ENCODE data around the gene CEACAM7. TPM values are rescaled to one million over a fixed set of nuclear protein-coding genes. Genes with fewer than 3 reads are reported as not detected.

Gene CEACAM7
- total RNA-seq, 1 donor from 2014 or later, result 10.8 TPM

DNA sequence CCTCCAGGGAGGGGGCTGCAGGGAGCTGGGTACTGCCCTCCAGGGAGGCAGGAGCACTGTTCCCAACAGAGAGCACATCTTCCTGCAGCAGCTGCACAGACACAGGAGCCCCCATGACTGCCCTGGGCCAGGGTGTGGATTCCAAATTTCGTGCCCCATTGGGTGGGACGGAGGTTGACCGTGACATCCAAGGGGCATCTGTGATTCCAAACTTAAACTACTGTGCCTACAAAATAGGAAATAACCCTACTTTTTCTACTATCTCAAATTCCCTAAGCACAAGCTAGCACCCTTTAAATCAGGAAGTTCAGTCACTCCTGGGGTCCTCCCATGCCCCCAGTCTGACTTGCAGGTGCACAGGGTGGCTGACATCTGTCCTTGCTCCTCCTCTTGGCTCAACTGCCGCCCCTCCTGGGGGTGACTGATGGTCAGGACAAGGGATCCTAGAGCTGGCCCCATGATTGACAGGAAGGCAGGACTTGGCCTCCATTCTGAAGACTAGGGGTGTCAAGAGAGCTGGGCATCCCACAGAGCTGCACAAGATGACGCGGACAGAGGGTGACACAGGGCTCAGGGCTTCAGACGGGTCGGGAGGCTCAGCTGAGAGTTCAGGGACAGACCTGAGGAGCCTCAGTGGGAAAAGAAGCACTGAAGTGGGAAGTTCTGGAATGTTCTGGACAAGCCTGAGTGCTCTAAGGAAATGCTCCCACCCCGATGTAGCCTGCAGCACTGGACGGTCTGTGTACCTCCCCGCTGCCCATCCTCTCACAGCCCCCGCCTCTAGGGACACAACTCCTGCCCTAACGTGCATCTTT, 12.5 kb upstream of the CEACAM7 start:
- DNase-seq, result no peak

DNA sequence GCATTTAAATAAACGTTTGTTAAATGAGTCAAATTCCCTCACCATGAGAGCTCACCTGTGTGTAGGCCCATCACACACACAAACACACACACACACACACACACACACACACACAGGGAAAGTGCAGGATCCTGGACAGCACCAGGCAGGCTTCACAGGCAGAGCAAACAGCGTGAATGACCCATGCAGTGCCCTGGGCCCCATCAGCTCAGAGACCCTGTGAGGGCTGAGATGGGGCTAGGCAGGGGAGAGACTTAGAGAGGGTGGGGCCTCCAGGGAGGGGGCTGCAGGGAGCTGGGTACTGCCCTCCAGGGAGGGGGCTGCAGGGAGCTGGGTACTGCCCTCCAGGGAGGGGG, 11.9 kb upstream of the CEACAM7 start:
- no peak for DNase-seq

DNA sequence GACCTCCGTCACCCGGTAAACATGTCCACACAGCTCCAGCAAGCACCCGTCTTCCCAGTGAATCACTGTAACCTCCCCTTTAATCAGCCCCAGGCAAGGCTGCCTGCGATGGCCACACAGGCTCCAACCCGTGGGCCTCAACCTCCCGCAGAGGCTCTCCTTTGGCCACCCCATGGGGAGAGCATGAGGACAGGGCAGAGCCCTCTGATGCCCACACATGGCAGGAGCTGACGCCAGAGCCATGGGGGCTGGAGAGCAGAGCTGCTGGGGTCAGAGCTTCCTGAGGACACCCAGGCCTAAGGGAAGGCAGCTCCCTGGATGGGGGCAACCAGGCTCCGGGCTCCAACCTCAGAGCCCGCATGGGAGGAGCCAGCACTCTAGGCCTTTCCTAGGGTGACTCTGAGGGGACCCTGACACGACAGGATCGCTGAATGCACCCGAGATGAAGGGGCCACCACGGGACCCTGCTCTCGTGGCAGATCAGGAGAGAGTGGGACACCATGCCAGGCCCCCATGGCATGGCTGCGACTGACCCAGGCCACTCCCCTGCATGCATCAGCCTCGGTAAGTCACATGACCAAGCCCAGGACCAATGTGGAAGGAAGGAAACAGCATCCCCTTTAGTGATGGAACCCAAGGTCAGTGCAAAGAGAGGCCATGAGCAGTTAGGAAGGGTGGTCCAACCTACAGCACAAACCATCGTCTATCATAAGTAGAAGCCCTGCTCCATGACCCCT, 11.3 kb upstream of the CEACAM7 start:
- DNase-seq, result no peak

DNA sequence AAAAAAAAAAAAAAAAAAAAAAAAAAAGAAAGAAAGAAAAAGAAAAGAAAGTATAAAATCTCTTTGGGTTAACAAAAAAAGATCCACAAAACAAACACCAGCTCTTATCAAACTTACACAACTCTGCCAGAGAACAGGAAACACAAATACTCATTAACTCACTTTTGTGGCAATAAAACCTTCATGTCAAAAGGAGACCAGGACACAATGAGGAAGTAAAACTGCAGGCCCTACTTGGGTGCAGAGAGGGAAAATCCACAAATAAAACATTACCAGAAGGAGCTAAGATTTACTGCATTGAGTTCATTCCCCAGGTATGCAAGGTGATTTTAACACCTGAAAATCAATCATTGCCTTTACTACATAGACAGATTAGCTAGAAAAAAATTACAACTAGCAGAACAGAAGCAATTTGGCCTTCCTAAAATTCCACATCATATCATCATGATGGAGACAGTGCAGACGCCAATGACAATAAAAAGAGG, 10.7 kb upstream of the CEACAM7 start:
- no peak for DNase-seq

DNA sequence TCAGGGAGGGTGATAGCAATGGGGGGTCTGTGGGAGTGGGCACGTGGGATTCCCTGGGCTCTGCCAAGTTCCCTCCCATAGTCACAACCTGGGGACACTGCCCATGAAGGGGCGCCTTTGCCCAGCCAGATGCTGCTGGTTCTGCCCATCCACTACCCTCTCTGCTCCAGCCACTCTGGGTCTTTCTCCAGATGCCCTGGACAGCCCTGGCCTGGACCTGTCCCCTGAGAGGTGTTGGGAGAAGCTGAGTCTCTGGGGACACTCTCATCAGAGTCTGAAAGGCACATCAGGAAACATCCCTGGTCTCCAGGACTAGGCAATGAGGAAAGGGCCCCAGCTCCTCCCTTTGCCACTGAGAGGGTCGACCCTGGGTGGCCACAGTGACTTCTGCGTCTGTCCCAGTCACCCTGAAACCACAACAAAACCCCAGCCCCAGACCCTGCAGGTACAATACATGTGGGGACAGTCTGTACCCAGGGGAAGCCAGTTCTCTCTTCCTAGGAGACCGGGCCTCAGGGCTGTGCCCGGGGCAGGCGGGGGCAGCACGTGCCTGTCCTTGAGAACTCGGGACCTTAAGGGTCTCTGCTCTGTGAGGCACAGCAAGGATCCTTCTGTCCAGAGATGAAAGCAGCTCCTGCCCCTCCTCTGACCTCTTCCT, 9.3 kb upstream of the CEACAM7 start:
- DNase-seq, result no peak

DNA sequence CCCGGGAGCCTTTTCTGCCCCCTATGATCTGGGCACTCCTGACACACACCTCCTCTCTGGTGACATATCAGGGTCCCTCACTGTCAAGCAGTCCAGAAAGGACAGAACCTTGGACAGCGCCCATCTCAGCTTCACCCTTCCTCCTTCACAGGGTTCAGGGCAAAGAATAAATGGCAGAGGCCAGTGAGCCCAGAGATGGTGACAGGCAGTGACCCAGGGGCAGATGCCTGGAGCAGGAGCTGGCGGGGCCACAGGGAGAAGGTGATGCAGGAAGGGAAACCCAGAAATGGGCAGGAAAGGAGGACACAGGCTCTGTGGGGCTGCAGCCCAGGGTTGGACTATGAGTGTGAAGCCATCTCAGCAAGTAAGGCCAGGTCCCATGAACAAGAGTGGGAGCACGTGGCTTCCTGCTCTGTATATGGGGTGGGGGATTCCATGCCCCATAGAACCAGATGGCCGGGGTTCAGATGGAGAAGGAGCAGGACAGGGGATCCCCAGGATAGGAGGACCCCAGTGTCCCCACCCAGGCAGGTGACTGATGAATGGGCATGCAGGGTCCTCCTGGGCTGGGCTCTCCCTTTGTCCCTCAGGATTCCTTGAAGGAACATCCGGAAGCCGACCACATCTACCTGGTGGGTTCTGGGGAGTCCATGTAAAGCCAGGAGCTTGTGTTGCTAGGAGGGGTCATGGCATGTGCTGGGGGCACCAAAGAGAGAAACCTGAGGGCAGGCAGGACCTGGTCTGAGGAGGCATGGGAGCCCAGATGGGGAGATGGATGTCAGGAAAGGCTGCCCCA, 8.5 kb upstream of the CEACAM7 start:
- DNase-seq, result peak; percentile 19

DNA sequence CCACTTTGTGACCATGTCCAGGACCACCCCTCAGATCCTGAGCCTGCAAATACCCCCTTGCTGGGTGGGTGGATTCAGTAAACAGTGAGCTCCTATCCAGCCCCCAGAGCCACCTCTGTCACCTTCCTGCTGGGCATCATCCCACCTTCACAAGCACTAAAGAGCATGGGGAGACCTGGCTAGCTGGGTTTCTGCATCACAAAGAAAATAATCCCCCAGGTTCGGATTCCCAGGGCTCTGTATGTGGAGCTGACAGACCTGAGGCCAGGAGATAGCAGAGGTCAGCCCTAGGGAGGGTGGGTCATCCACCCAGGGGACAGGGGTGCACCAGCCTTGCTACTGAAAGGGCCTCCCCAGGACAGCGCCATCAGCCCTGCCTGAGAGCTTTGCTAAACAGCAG, 7.7 kb upstream of the CEACAM7 start:
- DNase-seq, result no peak

DNA sequence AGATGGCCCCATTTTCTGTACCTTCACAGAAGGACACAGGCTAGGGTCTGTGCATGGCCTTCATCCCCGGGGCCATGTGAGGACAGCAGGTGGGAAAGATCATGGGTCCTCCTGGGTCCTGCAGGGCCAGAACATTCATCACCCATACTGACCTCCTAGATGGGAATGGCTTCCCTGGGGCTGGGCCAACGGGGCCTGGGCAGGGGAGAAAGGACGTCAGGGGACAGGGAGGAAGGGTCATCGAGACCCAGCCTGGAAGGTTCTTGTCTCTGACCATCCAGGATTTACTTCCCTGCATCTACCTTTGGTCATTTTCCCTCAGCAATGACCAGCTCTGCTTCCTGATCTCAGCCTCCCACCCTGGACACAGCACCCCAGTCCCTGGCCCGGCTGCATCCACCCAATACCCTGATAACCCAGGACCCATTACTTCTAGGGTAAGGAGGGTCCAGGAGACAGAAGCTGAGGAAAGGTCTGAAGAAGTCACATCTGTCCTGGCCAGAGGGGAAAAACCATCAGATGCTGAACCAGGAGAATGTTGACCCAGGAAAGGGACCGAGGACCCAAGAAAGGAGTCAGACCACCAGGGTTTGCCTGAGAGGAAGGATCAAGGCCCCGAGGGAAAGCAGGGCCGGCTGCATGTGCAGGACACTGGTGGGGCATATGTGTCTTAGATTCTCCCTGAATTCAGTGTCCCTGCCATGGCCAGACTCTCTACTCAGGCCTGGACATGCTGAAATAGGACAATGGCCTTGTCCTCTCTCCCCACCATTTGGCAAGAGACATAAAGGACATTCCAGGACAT, 7.0 kb upstream of the CEACAM7 start:
- no peak for DNase-seq

DNA sequence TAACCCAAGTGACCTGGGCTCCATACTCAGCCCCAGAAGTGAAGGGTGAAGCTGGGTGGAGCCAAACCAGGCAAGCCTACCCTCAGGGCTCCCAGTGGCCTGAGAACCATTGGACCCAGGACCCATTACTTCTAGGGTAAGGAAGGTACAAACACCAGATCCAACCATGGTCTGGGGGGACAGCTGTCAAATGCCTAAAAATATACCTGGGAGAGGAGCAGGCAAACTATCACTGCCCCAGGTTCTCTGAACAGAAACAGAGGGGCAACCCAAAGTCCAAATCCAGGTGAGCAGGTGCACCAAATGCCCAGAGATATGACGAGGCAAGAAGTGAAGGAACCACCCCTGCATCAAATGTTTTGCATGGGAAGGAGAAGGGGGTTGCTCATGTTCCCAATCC, 6.1 kb upstream of the CEACAM7 start:
- no peak for DNase-seq

DNA sequence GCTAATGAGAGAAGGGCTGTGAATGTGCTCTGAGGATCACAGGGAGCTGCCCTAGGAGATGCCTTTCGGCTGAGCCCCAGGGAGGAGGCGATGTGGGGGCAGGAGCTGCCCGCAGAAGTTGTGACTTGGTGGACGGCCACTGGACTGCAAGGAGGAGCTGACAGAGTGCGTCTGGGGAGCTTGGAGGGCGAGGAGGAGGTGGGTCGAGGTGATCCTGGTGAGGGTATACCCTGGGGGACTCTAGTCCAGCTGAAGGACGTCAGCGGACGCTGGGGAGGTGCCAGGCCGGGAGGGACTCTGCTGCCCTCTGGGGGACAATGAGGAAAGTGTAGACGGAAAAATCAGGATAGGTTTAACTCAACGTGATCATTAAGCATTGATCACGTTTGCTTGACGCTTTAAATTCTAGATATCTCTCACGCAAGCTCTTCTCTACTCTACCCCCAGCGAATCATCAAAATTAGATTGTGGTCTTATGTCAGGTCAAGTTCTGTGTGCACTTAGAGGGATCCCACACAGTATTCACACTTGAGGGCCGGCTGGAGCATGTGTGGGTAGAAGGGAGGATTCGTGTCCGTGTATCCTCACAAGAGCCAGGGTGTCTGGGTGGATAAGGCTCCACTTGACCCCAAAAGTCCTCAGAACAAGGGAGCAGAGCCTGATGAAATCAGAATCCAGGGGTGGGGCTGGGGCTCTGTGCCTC, 3.3 kb upstream of the CEACAM7 start:
- no peak for DNase-seq

DNA sequence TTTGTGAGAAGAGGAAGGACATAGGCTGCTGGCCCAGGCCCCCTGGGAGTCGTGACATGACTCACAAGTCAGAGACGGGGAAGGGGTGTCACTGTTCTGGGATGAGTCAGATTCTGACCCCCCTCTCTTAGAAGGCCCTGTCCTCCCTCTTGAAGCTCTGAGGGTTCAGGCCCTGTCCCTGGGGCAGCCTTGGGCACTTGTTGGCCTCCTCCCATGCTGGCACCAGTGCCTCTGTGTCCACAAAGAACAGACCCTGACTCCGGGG, 2.7 kb upstream of the CEACAM7 start:
- no peak for DNase-seq

DNA sequence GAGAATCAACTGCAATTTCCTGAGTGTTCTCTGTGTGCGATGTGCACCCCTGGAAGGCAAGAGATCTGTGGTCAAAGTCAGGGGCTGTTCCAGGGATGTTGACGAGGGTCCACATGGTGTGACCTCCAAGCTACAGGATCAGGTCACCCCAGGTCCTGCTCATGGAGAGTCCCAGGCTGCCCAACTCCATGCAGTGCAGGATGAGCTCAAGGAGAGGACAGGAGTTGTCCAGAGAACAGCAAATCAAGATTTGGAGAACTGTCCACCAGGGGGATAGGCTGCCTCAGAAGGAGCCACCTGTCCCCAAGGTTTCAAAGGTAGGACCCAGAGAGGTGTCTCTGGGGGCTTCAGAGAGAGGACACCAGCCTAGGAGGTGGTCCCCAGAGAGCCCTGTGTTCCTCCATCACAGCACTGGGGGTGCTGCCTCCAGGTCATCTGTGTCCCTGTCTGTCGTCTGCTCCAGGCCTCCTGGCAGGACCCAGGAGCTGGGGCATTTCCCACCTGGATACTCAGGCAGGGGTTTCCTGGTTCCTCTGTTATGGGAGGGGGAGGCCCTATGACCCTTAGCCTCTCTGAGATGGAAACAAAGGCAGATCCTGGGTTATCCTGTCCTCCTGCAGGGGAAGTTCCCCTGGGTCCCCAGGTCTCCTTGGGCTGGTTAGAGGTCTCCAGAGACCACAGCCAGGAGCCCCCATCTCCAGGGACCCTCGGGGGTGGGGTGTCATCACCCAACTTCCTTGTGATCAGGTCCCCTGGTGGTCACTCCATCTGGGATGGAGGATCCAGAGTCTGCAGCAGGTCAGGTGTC, 2.1 kb upstream of the CEACAM7 start:
- no peak for DNase-seq

DNA sequence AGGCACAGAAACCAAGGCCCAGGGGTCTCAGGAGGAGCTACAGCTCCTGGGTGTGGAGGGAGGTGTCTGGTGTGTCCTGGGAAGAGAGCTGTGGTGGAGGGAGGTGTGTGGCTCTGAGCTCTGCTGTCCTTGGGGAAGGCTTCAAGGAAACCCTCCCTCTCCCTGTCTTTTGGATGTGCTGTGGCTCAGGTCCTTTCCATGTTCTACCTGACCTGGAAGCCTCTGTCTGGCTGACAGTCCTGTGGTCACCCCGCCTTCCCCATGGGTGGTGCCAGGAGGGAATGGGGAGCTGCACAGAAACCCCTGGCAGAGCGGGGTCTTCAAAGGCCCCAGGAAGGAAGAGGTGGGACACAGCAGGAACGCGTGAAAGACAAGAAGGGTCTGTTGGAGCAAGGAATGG, 617 bp upstream of the CEACAM7 start:
- DNase-seq, result no peak

DNA sequence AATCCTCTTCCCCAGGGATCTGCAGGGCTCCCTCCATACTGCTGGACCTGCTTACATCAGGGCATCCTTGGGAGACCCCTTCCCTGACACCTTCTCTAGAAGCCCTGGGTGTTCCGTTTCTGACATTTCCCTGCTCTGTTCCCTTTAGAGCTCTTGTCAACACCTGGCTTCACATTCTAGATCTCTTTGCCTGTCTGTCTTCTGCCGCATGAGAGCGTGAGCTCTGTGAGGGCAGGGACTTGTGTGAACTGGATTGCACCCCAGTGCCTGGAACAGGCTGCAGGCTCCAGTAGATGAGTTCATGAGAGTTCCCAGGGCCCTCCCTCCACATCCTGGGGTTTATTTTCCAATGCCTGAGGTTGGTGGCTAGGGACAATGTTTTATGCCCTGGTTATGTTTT, 651 bp downstream of the CEACAM7 start:
- DNase-seq, result no peak

DNA sequence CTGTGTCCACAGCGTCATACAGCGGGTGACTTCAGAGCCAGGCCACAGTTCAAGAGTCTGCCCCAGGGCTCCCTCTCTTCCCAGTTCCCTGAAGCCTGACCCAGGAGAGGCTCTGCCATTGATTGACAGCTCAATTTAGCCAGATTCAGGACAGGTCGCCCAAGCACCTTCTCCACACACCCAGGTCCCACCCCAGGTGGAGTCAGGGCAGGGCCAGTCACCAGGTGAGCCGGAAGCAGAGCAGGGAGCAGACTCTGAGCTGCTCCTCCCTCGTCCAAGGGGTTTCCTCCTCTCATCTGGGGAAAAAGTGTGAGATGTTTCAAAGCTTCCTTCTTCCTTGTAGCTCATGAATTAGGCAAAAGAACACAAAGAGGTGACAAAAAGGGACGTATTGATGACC, 5.6 kb downstream of the CEACAM7 start:
- DNase-seq, result no peak

DNA sequence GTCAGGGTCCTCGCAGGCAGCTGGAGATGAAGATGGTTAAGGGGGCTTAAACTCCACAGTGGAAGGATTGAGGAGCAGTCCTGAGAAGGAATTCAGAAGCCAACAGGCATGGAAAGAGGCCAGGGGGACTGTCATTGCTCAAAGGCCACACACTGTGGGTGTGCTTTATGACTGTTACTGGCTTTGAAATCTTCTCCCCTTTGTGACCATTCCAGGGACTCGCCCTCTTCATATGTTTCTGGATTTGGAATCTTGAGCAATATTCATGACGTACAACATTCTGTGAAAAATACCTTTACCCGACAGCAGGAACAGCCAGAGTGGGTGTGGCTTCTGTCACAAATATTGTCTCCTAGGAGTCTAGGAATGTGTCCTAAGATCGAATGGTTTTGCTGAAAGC, 16.6 kb downstream of the CEACAM7 start:
- DNase-seq, result no peak

DNA sequence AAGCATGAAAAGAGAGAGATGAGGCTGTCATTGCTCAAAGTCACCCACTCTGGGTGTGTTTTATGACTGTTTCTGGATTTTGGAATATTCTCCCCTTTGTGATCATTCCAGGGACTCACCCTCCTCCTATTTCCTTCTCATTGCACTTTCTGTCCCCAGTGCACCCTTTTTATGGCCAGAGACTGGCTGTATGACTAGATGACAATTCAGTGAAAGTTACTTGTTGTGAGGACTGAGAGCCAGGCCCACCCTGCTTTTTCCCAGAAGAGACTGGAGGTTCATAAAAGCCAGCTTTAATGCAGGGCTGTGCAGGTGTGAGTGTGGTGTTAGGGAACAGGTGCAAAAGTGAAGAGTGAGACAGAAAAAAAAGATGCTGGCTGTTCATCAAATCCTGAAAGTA, 17.3 kb downstream of the CEACAM7 start:
- no peak for DNase-seq

DNA sequence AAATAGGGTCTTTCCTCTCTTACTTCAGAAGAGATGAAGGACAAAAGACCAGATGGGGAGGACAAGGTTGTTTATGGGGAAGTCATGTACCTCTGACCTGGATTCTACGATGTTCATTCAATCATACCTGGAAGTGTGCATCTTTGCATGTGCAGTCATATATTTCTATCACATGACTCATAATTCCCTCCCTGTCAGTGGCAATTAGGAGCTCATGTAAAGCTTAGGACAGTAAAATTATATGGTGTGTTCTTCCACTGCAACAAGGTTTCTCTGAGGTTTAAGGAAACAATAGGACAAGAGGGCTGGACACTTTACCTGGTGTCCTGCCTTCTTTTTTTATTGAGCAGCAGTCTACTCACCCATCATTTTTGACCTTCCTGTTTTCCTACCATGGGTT, 19.8 kb downstream of the CEACAM7 start:
- DNase-seq, result no peak

DNA sequence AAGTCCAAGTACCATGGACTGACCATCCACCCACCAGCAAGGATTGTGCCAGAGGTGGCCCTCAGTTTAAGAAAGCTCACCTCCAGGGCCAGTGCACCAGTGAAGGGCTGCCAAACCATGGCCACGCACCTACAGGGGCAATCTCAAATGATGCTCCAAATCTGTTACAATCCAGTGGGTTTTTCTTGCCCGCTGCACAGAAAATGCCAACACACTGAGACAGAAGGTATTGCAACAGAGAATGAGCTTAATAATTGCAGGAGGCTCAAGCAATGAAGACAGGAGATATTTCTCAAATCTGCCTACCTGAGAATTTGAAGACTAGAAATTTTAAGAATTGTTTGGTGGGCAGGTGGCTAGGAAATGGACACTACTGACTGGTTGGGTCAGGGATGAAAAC, 22.0 kb downstream of the CEACAM7 start:
- DNase-seq, result no peak

DNA sequence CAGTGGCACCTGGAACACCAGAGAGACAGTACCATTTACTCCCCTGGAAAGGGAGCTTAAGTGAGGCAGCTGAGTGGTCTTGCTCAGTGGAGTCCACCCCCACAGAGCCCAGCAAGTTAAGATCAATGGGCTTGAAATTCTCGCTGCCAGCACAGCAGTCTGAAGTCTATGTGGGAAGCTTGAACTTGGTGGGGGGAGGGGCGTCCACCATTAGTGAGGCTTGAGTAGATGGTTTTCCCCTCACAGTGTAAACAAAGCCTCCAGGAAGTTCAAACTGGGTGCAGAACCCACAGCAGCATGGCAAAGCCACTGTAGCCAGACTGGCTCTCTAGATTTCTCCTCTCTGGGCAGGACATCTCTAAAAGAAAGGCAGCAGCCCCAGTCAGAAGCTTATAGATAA, 30.9 kb downstream of the CEACAM7 start:
- DNase-seq, result no peak

All from tongue (tissue), 2 donors.